Measurements from ENCODE around the gene TOE1. TPM values are rescaled to one million over a fixed set of nuclear protein-coding genes. Genes with fewer than 3 reads are reported as not detected.

TOE1 gene
- polyA plus RNA-seq, 1 of the 3 experiments (the other 2 are of a cell fraction) = 19.1 TPM

- WGBS (ENCODE audit: low lambda C conversion rate) = 92% methylated on average over 10 of the region's 10 CpGs
- Histone ChIP-seq H3K4me2 (no peak overlapping the region), H3K79me2 (ENCODE audit: insufficient read depth) (no peaks in the 10 kb centered on the region), H3K36me3 (replicated peaks in 1 of 2; ENCODE audit: control insufficient read depth in 1 of 2, insufficient read depth in 2 of 2, low read length in 1 of 2) (no peaks in the 10 kb centered on the region), H2AFZ (ENCODE audit: low read depth) (no peak overlapping the region), H3F3A (replicated peaks; ENCODE audit: insufficient read depth) (peaks cover 10% of the 10 kb centered on the region), H3K9me2 (no peaks in the 10 kb centered on the region), H3K4me1 (ENCODE audit: control insufficient read depth in 1 of 2, insufficient read depth in 2 of 2, low read depth in 1 of 2, low read length in 1 of 2) (peaks cover 0 to 12% of the 10 kb centered on the region in 2 experiments; a peak in 1 of 4 replicates), H4K20me1 (ENCODE audit: insufficient read depth) (no peaks in the 10 kb centered on the region), H3K9me3 (no peaks in the 10 kb centered on the region), H3K4me3 (ENCODE audit: low read depth in 2 of 2, low read length in 1 of 2) (no peak overlapping the region), H3K9ac (no peak overlapping the region), H3K27me3 (ENCODE audit: insufficient read depth) (no peaks in the 10 kb centered on the region), H3K27ac (ENCODE audit: low read depth in 2 of 2, low read length in 1 of 2) (no peak overlapping the region)
- ChIA-PET CTCF (interaction anchor here (1.9 to 14.7 kb wide), 3 partner anchors 23 to 289 kb away, joined by 5 to 470 read pairs (median 8); partner anchors contain the start of genes HECTD3, MUTYH and UROD), POLR2A (interaction anchor here (0.7 to 1.5 kb wide), 3 partner anchors 21 to 217 kb away, joined by 3 to 10 read pairs (median 3); partner anchors contain the start of genes HPDL, MUTYH, PRDX1 and TOE1)
- TF ChIP-seq EP300 (IDR thresholded peaks at IDR 0.05; ENCODE audit: borderline replicate concordance in 1 of 2, low read depth in 1 of 2, low read length in 1 of 2) (no peak), PBX3 (IDR thresholded peaks at IDR 0.05) (no peak), TEAD4 (IDR thresholded peaks at IDR 0.05; ENCODE audit: borderline replicate concordance, insufficient read depth) (no peak), IRF3 (IDR thresholded peaks at IDR 0.05; ENCODE audit: low read depth, low read length) (no peak), CHD2 (IDR thresholded peaks at IDR 0.05; ENCODE audit: low read length, partially characterized antibody) (no peak), RXRA (IDR thresholded peaks at IDR 0.05; ENCODE audit: borderline replicate concordance, low read depth) (no peak), TCF12 (IDR thresholded peaks at IDR 0.05) (no peak), USF2 (IDR thresholded peaks at IDR 0.05; ENCODE audit: borderline replicate concordance, low read depth, low read length) (no peak), NFIC (IDR thresholded peaks at IDR 0.05; ENCODE audit: borderline replicate concordance) (no peak), EZH2phosphoT487 (IDR thresholded peaks at IDR 0.05; ENCODE audit: borderline replicate concordance, low read depth) (no peak), SIN3A (IDR thresholded peaks at IDR 0.05; ENCODE audit: borderline replicate concordance, low read depth, low read length) (no peak), FOXJ3 (CRISPR knock-in tag; IDR thresholded peaks at IDR 0.05) (no peak), FOSL2 (IDR thresholded peaks at IDR 0.05; ENCODE audit: borderline replicate concordance, low read depth) (no peak)
- no peak for DNase-seq
Observed at GRCh38 chr1:45305231-45305630, 34.7 kb upstream of the TOE1 start.

- TF ChIP-seq USF2 (IDR thresholded peaks at IDR 0.05; ENCODE audit: borderline replicate concordance, low read depth, low read length) (no peak), RFX5 (IDR thresholded peaks at IDR 0.05; ENCODE audit: low read length) (no peak), YY1 (IDR thresholded peaks at IDR 0.05; ENCODE audit: low read depth) (no peak), POLR2AphosphoS5 (IDR thresholded peaks at IDR 0.05; ENCODE audit: low read depth, low read length) (no peak)
- H4K20me1 ChIP-seq (ENCODE audit: insufficient read depth) = no peaks in the 10 kb centered on the region
- H3K9me3 ChIP-seq = no peaks in the 10 kb centered on the region
- peaks cover 10% of the 10 kb centered on the region for H3F3A ChIP-seq (replicated peaks; ENCODE audit: insufficient read depth)
- no peak overlapping the region for H3K9ac ChIP-seq
- no peak for DNase-seq
- no peaks in the 10 kb centered on the region for H3K79me2 ChIP-seq (ENCODE audit: insufficient read depth)
- no peak overlapping the region; the same call in 1 of the 2 replicates for H2AFZ ChIP-seq (ENCODE audit: low read depth)
- 77% methylated on average over 8 of the region's 8 CpGs for WGBS (ENCODE audit: low lambda C conversion rate)
- no peaks in the 10 kb centered on the region for H3K9me2 ChIP-seq
- no peaks in the 10 kb centered on the region for H3K36me3 ChIP-seq (replicated peaks in 1 of 2; ENCODE audit: control insufficient read depth in 1 of 2, insufficient read depth in 2 of 2, low read length in 1 of 2)
- no peak overlapping the region for H3K27ac ChIP-seq (ENCODE audit: low read depth in 2 of 2, low read length in 1 of 2)
- H3K4me3 ChIP-seq (ENCODE audit: low read depth in 2 of 2, low read length in 1 of 2) = no peak overlapping the region
- peaks cover 0 to 12% of the 10 kb centered on the region in 2 experiments; a peak in 1 of 4 replicates for H3K4me1 ChIP-seq (ENCODE audit: control insufficient read depth in 1 of 2, insufficient read depth in 2 of 2, low read depth in 1 of 2, low read length in 1 of 2)
- ChIA-PET POLR2A (no interaction called here), CTCF (interaction anchor here (1.3 to 14.7 kb wide), 4 partner anchors 22 to 471 kb away, joined by 3 to 470 read pairs (median 6); partner anchors contain the start of genes HECTD3, MUTYH and UROD)
- no peaks in the 10 kb centered on the region for H3K27me3 ChIP-seq (ENCODE audit: insufficient read depth)
- no peak overlapping the region for H3K4me2 ChIP-seq
Observed at GRCh38 chr1:45306319-45306718, 33.7 kb upstream of the TOE1 start.

All from SK-N-SH (cell line).